SK-N-MC (cell line): ENCODE results near the gene BMP8B.

Experiments
- EZH2 ChIP-seq: fragments of 200-600 bp; sonication (generic); IDR thresholded peaks from one replicate; pipeline ENCODE4 v1.6.1; 2017; ENCODE audit warnings: antibody characterized with exemption
- FOXP2 ChIP-seq: optimal IDR thresholded peaks from 2 replicates; pipeline ENCODE3; 2011; ENCODE audit warnings: mild to moderate bottlenecking, moderate library complexity; ENCODE audit not compliant: insufficient read depth; ENCODE audit errors: extremely low read length, control extremely low read depth
- POLR2AphosphoS5 ChIP-seq: IDR thresholded peaks from 2 replicates; pipeline ENCODE4 v1.6.1; 2012; ENCODE audit warnings: mild to moderate bottlenecking, low read depth, low read length, borderline replicate concordance

- TF ChIP-seq EZH2 (no peak), POLR2AphosphoS5 (no peak), FOXP2 (no peak)
Measured at GRCh38 chr1:39717809-39718208, 70.9 kb downstream of the BMP8B start.
